ENCODE data around the gene NCOA3. TPM values are rescaled to one million over a fixed set of nuclear protein-coding genes. Genes with fewer than 3 reads are reported as not detected.
A peak's percentile ranks its signal among the peaks of the same experiment; 100 is the strongest.

The NCOA3 gene
- total RNA-seq, 3 donors from 2014 or later = 22.8 to 28.8 (median 24.7) TPM

GRCh38 chr20:47610247-47610944 is 108.7 kb downstream of the NCOA3 start:
- Histone ChIP-seq H3K36me3 (ENCODE audit: low read depth) (no peaks in the 10 kb centered on the region), H3K4me1 (ENCODE audit: low read depth) (no peaks in the 10 kb centered on the region), H3K9me3 (no peaks in the 10 kb centered on the region), H3K4me3 (no peak overlapping the region)
- DNase-seq = peak in 1 of 3 donors; percentile 68
- TF ChIP-seq CTCF (IDR thresholded peaks at IDR 0.05) = no peak
- peak; percentile 79 for ATAC-seq
- intact Hi-C loops (cut with DNase I, micrococcal nuclease) = no loop called here

GRCh38 chr20:47610945-47611250 is 109.2 kb downstream of the NCOA3 start:
- Histone ChIP-seq H3K4me1 (ENCODE audit: low read depth) (no peaks in the 10 kb centered on the region), H3K36me3 (ENCODE audit: low read depth) (no peaks in the 10 kb centered on the region), H3K9me3 (no peaks in the 10 kb centered on the region), H3K4me3 (no peak overlapping the region)
- no peak for ATAC-seq
- TF ChIP-seq CTCF (IDR thresholded peaks at IDR 0.05) = no peak
- intact Hi-C loops (cut with DNase I, micrococcal nuclease) = no loop called here
- DNase-seq = no peak

- no peaks in the 10 kb centered on the region for H3K36me3 ChIP-seq (ENCODE audit: low read depth)
- DNase-seq (no peak), ATAC-seq (no peak)
- no peak for TF ChIP-seq CTCF (IDR thresholded peaks at IDR 0.05)
- no peaks in the 10 kb centered on the region for H3K9me3 ChIP-seq
- H3K4me1 ChIP-seq (ENCODE audit: low read depth) = no peaks in the 10 kb centered on the region
- no peak overlapping the region for H3K4me3 ChIP-seq
- intact Hi-C loops (cut with DNase I, micrococcal nuclease) = no loop called here
Observed at GRCh38 chr20:47611785-47612184, 110.1 kb downstream of the NCOA3 start.

- intact Hi-C loops (cut with DNase I, micrococcal nuclease) = no loop called here
- ATAC-seq (no peak), DNase-seq (no peak)
- Histone ChIP-seq H3K9me3 (no peaks in the 10 kb centered on the region), H3K4me3 (no peak overlapping the region), H3K36me3 (ENCODE audit: low read depth) (no peaks in the 10 kb centered on the region), H3K4me1 (ENCODE audit: low read depth) (no peaks in the 10 kb centered on the region)
- TF ChIP-seq CTCF (IDR thresholded peaks at IDR 0.05) = no peak
Observed at GRCh38 chr20:47612670-47613069, 111.0 kb downstream of the NCOA3 start.

- DNase-seq (no peak), ATAC-seq (no peak)
- intact Hi-C loops (cut with DNase I, micrococcal nuclease) = no loop called here
- H3K9me3 ChIP-seq = no peaks in the 10 kb centered on the region
- no peaks in the 10 kb centered on the region for H3K4me1 ChIP-seq (ENCODE audit: low read depth)
- TF ChIP-seq CTCF (IDR thresholded peaks at IDR 0.05) = no peak
- H3K36me3 ChIP-seq (ENCODE audit: low read depth) = no peaks in the 10 kb centered on the region
- no peak overlapping the region for H3K4me3 ChIP-seq
Observed at GRCh38 chr20:47614703-47615309, 113.1 kb downstream of the NCOA3 start.

Measured in mucosa of descending colon (tissue), 3 donors.